K562 treated with DMSO at 1 percent for 24 hours (cell line): ENCODE results near the gene SEMA3E. TPM values are rescaled to one million over a fixed set of nuclear protein-coding genes. Genes with fewer than 3 reads are reported as not detected.

Experiments
- total RNA-seq: library from RNA; unstranded; fragments of 300-600 nt; gene quantifications from 2 replicates; pipeline ENCODE4 v1.2.3, GENCODE V29; 2022; ENCODE audit warnings: low read depth; ENCODE audit not compliant: insufficient read depth

SEMA3E gene
- total RNA-seq: 0.07 and 0.30 TPM in 2 replicates

DNA sequence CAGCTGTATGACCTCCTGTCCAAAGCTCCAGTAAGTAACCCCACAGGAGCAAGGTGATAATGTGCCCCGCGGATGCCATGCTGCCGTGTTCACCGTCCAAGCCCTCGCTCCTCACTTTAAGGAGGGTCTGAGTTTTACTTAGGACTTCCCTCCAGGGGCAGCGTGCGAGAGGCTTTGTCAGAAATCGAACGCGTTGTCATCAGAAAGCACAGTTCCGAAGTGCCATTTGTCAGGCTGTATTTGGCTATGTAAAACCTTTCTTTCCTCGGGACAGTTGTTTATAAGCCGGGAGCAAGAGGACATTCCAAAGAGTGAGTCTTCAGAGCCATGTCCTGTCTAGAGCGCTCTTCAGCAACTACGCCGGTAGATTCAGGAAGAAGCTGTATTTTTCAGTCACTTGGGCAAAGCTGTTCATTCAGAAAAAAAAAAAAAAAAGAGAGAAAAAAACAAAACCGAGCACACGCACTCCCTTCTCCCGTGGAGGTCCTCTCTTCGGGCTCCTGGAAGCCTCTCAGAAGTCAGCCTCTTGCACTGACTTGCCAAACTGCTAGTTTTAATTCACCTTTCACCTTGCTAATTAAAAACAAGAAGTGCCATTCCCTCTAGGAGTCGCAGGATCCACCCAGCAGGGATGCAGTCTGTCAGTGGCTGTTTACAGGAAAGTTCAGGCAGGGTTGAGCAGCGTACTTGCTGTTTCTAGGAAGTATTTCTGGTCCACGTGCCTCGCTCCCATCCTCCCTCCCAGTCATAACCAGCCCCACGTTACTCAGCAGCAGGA is at the start of gene SEMA3E:
SEMA3E (minus strand) TSS at position 676 of the 778 bp plus-strand sequence.

